Gastrocnemius medialis (tissue), 4 donors: Measurements from ENCODE around the gene EYS.

ENCODE experiments used
- CTCF ChIP-seq, 5 experiments: fragments of 450-650 bp in 3 of 5; fragments of 200-600 bp in 2 of 5; sonication (generic) in 2 of 5; IDR thresholded peaks in 4 of 5; conservative IDR thresholded peaks in 1 of 5; 1 replicate in 4 of 5; 2 replicates in 1 of 5; pipeline ENCODE4 v1.5.1; 2016 to 2019; ENCODE audit warnings: antibody characterized with exemption in 5 of 5, mild to moderate bottlenecking in 3 of 5, moderate library complexity in 3 of 5
- POLR2A ChIP-seq, 2 donors: fragments of 450-650 bp; IDR thresholded peaks; one replicate each; pipeline ENCODE4 v1.6.1; 2017; ENCODE audit warnings: antibody characterized with exemption in 2 of 2, mild to moderate bottlenecking in 2 of 2, moderate library complexity in 2 of 2

- TF ChIP-seq CTCF (IDR thresholded peaks at IDR 0.05 in 4 of 5, conservative IDR thresholded peaks at IDR 0.05 in 1 of 5) (no peak), POLR2A (IDR thresholded peaks at IDR 0.05) (no peak)
These were observed 810.1 kb downstream of the EYS start for GRCh38 chr6:64896939-64897338.
